OCI-LY7 (cell line): ENCODE measurements around the gene WDR64. TPM values are rescaled to one million over a fixed set of nuclear protein-coding genes. Genes with fewer than 3 reads are reported as not detected.

Source experiments
- BruUV-seq: library from RNA; stranded (reverse); fragments of 400-500 nt; replicated peaks from 2 replicates; lab custom pipeline; 2021; lab: Mats Ljungman, UMichigan
- CTCF ChIA-PET: fragments of 300-600 bp; sonication (Branson Sonifier 250); formaldehyde crosslinking; loops from one replicate; lab custom pipeline; 2022; ENCODE audit warnings: antibody characterized with exemption; ENCODE audit not compliant: unreplicated experiment; lab: Charles Lee
- POLR2A ChIA-PET: fragments of 300-600 bp; sonication (Branson Sonifier 250); formaldehyde crosslinking; loops from one replicate; lab custom pipeline; 2022; ENCODE audit warnings: antibody characterized with exemption; lab: Charles Lee
- DNase-seq: peaks from one replicate; pipeline ENCODE4 v3.0.0-alpha.2; 2015; ENCODE audit warnings: low spot score
- H2AFZ ChIP-seq: fragments of 200-600 bp; sonication (generic), shearing (Covaris generic); 2 replicates; pipeline ENCODE4 v1.6.1; 2014; ENCODE audit warnings: mild to moderate bottlenecking, antibody characterized with exemption, low read length, moderate library complexity
- H3K27ac ChIP-seq: fragments of 200-600 bp; sonication (generic); 2 replicates; pipeline ENCODE4 v1.5.1; 2014; ENCODE audit warnings: mixed run types, low read depth, mild to moderate bottlenecking, moderate library complexity, low read length, inconsistent platforms; ENCODE audit not compliant: poor library complexity, severe bottlenecking
- H3K36me3 ChIP-seq: fragments of 200-600 bp; sonication (generic); 2 replicates; pipeline ENCODE4 v1.6.1; 2014; ENCODE audit warnings: mild to moderate bottlenecking, antibody characterized with exemption, low read length, moderate library complexity, mixed read lengths; ENCODE audit not compliant: insufficient read depth
- H3K4me1 ChIP-seq: fragments of 200-600 bp; sonication (generic); 2 replicates; pipeline ENCODE4 v1.5.1; 2014; ENCODE audit warnings: mild to moderate bottlenecking, low read length; ENCODE audit not compliant: insufficient read depth, poor library complexity, severe bottlenecking
- H3K4me2 ChIP-seq: fragments of 200-600 bp; sonication (generic); 2 replicates; pipeline ENCODE4 v1.6.1; 2014; ENCODE audit warnings: mild to moderate bottlenecking, low read length
- H3K4me3 ChIP-seq: fragments of 200-600 bp; sonication (generic); 2 replicates; pipeline ENCODE4 v1.5.1; 2014; ENCODE audit warnings: mild to moderate bottlenecking, low read depth, low read length; ENCODE audit not compliant: poor library complexity, severe bottlenecking
- H3K79me2 ChIP-seq: fragments of 200-600 bp; sonication (generic); 2 replicates; pipeline ENCODE4 v1.6.1; 2016; ENCODE audit warnings: low read depth, mild to moderate bottlenecking, low read length, moderate library complexity, mixed read lengths; ENCODE audit not compliant: insufficient read depth
- H3K9me2 ChIP-seq: fragments of 200-600 bp; sonication (generic); 2 replicates; pipeline ENCODE4 v1.6.1; 2016; ENCODE audit warnings: mild to moderate bottlenecking, low read length, mixed read lengths; ENCODE audit not compliant: insufficient read depth
- H3K9me3 ChIP-seq: fragments of 200-600 bp; sonication (generic); 2 replicates; pipeline ENCODE4 v1.6.1; 2014; ENCODE audit warnings: mild to moderate bottlenecking, mixed run types, low read length, mixed read lengths
- H4K20me1 ChIP-seq: fragments of 200-600 bp; sonication (generic); 2 replicates; pipeline ENCODE4 v1.6.1; 2014; ENCODE audit warnings: mild to moderate bottlenecking, antibody characterized with exemption, low read length, moderate library complexity, mixed read lengths; ENCODE audit not compliant: insufficient read depth
- CTCF ChIP-seq: fragments of 200-600 bp; sonication (generic); conservative IDR thresholded peaks from 2 replicates; pipeline ENCODE4 v1.5.1; 2014; ENCODE audit warnings: mild to moderate bottlenecking, antibody characterized with exemption, low read length, moderate library complexity, mixed read lengths
- EZH2phosphoT487 ChIP-seq: fragments of 200-600 bp; sonication (generic); IDR thresholded peaks from 2 replicates; pipeline ENCODE4 v1.6.1; 2018; ENCODE audit warnings: low read depth, borderline replicate concordance, mild to moderate bottlenecking, mixed run types, antibody characterized with exemption, low read length, moderate library complexity, mixed read lengths
- intact Hi-C: fragments of 100-400 bp; cut with micrococcal nuclease; formaldehyde crosslinking; loops from one replicate; pipeline ENCODE4 v1.10.0; 2022; ENCODE audit not compliant: unreplicated experiment
- total RNA-seq, 2 experiments: library from RNA; depleted of rRNA in 1 of 2; stranded (reverse); fragments of >200 nt in 1 of 2; shearing (Covaris generic) in 1 of 2; gene quantifications; 2 replicates each; pipeline ENCODE4 v1.2.3, GENCODE V29; 2014 to 2022

WDR64 gene
- total RNA-seq, 2 experiments from 2014 or later, result not detected

- H4K20me1 ChIP-seq, result no peaks in the 10 kb centered on the region
- H3K27ac ChIP-seq, result no peak overlapping the region
- intact Hi-C loops, result no loop called here
- H3K4me2 ChIP-seq, result no peak overlapping the region
- 0 out of 2 replicates have a peak, but pooled peaks cover 4% of the 10 kb centered on the region for H3K79me2 ChIP-seq
- H2AFZ ChIP-seq, result no peak overlapping the region
- H3K36me3 ChIP-seq, result peaks cover 25% of the 10 kb centered on the region
- H3K9me2 ChIP-seq, result no peaks in the 10 kb centered on the region
- no peak for DNase-seq
- ChIA-PET POLR2A (interaction anchor here (0.7 to 1.7 kb wide), 7 partner anchors 10 to 230 kb away, joined by 3 to 7 read pairs (median 3); partner anchors contain the start of genes CHML and OPN3), CTCF (no interaction called here)
- no peak for TF ChIP-seq CTCF
- TF ChIP-seq EZH2phosphoT487, result no peak
- no peaks in the 10 kb centered on the region for H3K9me3 ChIP-seq
- BruUV-seq, result no TSS peak
- no peak overlapping the region for H3K4me3 ChIP-seq
- peaks cover 20% of the 10 kb centered on the region for H3K4me1 ChIP-seq
Observed at GRCh38 chr1:241630005-241630404, 22.1 kb upstream of the WDR64 start.

- Histone ChIP-seq H3K27ac (no peak overlapping the region), H3K9me2 (no peaks in the 10 kb centered on the region), H2AFZ (no peak overlapping the region), H3K4me3 (no peak overlapping the region), H3K36me3 (peaks cover 29% of the 10 kb centered on the region), H3K4me2 (no peak overlapping the region), H3K4me1 (peaks cover 23% of the 10 kb centered on the region), H3K9me3 (no peaks in the 10 kb centered on the region), H3K79me2 (0 out of 2 replicates have a peak, but pooled peaks cover 4% of the 10 kb centered on the region), H4K20me1 (no peaks in the 10 kb centered on the region)
- intact Hi-C loops, result no loop called here
- BruUV-seq, result no TSS peak
- CTCF ChIA-PET, result no interaction called here
- TF ChIP-seq EZH2phosphoT487 (no peak), CTCF (no peak)
- POLR2A ChIA-PET, result interaction anchor here (1.7 kb wide), 1 partner anchor 19 kb away, joined by 5 read pairs; no protein-coding TSS in a partner anchor
- no peak for DNase-seq
Observed at GRCh38 chr1:241630476-241630875, 21.6 kb upstream of the WDR64 start.

GRCh38 chr1:241630899-241631298 is 21.2 kb upstream of the WDR64 start:
- 0 out of 2 replicates have a peak, but pooled peaks cover 4% of the 10 kb centered on the region for H3K79me2 ChIP-seq
- TF ChIP-seq CTCF, result no peak
- no peak for TF ChIP-seq EZH2phosphoT487

More at GRCh38 chr1:241630899-241631298, 21.2 kb upstream of the WDR64 start:
- DNase-seq, result no peak
- Histone ChIP-seq H3K36me3 (peaks cover 32% of the 10 kb centered on the region), H3K4me3 (no peak overlapping the region), H4K20me1 (no peaks in the 10 kb centered on the region), H3K4me2 (no peak overlapping the region), H3K27ac (no peak overlapping the region), H3K9me3 (no peaks in the 10 kb centered on the region), H2AFZ (no peak overlapping the region), H3K9me2 (no peaks in the 10 kb centered on the region), H3K4me1 (peaks cover 27% of the 10 kb centered on the region)
- intact Hi-C loops, result no loop called here
- POLR2A ChIA-PET, result no interaction called here
- CTCF ChIA-PET, result no interaction called here
- no TSS peak for BruUV-seq
